Activated CD4-positive, CD25-positive, alpha-beta regulatory T cell (primary cell): Measurements from ENCODE around the gene CLIC1.

ENCODE experiments used
- DNase-seq, 4 experiments: peaks; one replicate each; lab custom pipeline; 2025; lab: John Stamatoyannopoulos, UW

CLIC1 gene

GRCh38 chr6:31736021-31736767 is at the start of gene CLIC1:
Gene CLIC1, minus strand, starts transcription at chr6:31736530. Its CDS starts 230 bp downstream, at chr6:31736300.
- peak; percentile 43 to 58 (median 49) for DNase-seq

GRCh38 chr6:31785475-31785874 is 49.1 kb upstream of the CLIC1 start:
- no peak for DNase-seq

GRCh38 chr6:31784098-31784925 is 48.0 kb upstream of the CLIC1 start:
- DNase-seq, result no peak

GRCh38 chr6:31782126-31782855 is 46.0 kb upstream of the CLIC1 start:
- no peak for DNase-seq

GRCh38 chr6:31781244-31782125 is 45.2 kb upstream of the CLIC1 start:
- DNase-seq, result no peak

GRCh38 chr6:31780507-31781243 is 44.3 kb upstream of the CLIC1 start:
- DNase-seq, result no peak

GRCh38 chr6:31779908-31780307 is 43.6 kb upstream of the CLIC1 start:
- DNase-seq, result no peak

GRCh38 chr6:31778999-31779885 is 42.9 kb upstream of the CLIC1 start:
- no peak for DNase-seq

- no peak for DNase-seq
Measured at GRCh38 chr6:31778193-31778592, 41.9 kb upstream of the CLIC1 start.

GRCh38 chr6:31777667-31778050 is 41.3 kb upstream of the CLIC1 start:
- DNase-seq, result no peak

- peak; percentile 40 to 55 (median 50) for DNase-seq
Measured at GRCh38 chr6:31776989-31777666, 40.8 kb upstream of the CLIC1 start, which contains the start of gene VWA7. Gene VWA7, minus strand, starts transcription at chr6:31777328. Its CDS starts 549 bp downstream, at chr6:31776779.

GRCh38 chr6:31776485-31776988 is 40.2 kb upstream of the CLIC1 start:
- DNase-seq, result no peak

- DNase-seq, result no peak
Measured at GRCh38 chr6:31775633-31776484, 39.5 kb upstream of the CLIC1 start.

- DNase-seq, result no peak
Measured at GRCh38 chr6:31775184-31775583, 38.9 kb upstream of the CLIC1 start.

- DNase-seq, result no peak
Measured at GRCh38 chr6:31771992-31772358, 35.6 kb upstream of the CLIC1 start.

GRCh38 chr6:31770860-31771259 is 34.5 kb upstream of the CLIC1 start:
- DNase-seq, result no peak

- DNase-seq, result peak; percentile 55 to 67 (median 63)
Measured at GRCh38 chr6:31769684-31770371, 33.5 kb upstream of the CLIC1 start.
